NCI-H1417 (cell line): ENCODE results near the gene HSPD1.

Experiments
- DNase-seq, 3 experiments: peaks; one replicate each; lab custom pipeline; 2025; lab: John Stamatoyannopoulos, UW

The HSPD1 gene

DNA sequence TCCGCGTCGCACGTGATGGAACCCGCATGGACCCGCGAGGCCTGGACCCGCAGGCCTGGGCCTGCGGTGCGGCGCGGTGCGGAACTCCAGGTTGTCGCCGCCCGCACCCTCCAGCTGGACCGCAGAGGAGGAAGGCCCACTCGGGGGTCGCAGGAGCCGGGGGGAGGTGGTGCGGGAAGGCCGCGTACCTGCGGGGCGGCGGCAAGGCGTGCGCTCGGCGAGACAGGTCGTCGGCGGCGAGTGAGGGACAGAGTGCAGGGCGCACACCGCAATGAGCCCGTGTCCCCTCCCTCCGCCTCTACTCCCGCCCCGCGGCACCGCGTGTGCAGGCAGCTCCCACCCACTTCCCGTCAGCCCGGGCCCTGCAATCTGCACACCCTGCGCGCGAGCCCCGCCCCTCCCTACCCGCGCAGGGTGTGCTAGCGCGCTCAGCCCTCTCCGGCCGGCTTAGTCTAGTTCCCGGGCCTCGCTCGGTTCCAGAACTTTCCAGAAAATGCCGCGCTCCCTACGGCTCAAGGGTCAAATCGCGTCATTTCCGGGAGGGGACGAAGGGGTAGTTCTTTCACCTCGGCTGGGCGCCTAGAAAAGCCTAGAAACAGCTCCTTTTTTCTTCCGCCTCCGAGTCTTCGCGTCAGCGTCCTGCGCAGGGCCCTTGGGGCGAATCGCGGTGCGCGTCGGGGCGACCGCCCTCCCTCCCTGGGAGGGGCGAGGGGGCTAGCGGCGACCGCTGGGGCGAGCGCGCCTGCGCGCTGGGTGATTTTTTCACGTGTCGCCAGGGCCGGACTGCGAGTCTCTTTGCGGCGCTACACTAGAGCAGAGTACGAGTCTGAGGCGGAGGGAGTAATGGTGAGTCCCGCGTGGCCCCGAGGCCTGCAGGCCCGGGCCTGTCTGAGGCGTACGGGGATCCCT lies at the start of gene HSPD1, which contains the start of gene HSPE1:
Gene HSPD1, minus strand, starts transcription at position 247 of the 909 bp plus-strand sequence. CDS start 992 bp downstream, outside the sequence.
Gene HSPE1, plus strand, starts transcription at position 786 of the 909 bp plus-strand sequence. Its CDS starts 58 bp downstream, at position 844.
- DNase-seq = peak; percentile 96 to 100 (median 99)

DNA sequence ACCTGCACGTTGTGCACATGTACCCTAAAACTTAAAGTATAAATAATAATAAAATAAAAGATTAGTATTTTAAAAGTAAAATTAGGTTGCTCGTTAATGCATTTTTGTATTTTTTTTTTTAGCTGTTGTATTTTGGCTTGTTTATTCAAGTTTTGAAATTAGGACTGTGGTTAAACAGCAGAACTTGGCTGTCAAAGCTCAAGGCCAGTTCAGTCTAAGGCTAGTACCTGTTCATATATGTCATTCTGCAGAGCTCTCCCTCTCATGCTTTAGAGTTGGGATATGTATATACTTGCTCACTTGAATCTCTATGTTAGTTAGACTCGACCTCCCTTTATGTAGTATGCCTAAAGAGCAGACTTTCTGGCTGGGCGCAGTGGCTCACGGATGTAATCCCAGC lies 48.9 kb upstream of the HSPD1 start:
- DNase-seq = no peak

DNA sequence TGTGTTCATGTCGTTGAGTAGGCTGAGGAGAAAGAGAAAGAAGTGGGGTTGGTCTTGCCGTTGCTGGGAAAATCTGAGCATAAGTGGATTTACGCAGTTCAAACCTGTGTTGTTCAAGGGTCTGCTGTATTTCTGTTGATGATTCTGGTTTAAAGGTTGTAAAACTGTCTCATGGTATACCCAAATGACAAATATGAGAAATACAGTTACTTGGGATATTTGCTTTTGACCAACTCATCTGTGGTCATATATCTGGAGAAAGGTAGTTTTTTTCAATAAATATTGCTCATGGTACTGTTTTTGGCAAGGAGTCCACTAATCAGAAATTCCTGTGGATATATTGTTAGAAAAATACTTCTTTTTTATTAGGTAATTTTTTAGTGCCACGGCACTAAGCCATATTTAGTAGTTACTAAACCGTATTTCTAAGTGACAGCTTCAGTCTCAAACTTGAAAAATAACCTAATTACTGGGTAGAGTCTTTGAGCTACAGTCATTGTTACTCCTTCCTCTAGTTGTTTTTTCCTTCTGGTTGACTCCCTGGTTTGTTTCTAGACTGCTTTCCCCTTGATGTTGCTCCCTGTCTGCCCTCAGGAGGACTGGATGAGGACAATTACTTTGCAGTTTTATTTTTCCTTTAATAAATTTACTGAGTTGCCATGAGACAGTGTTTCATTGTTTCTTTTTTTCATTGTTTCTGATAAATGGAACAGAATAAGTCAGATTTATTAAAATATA lies 47.7 kb upstream of the HSPD1 start:
- DNase-seq = no peak

DNA sequence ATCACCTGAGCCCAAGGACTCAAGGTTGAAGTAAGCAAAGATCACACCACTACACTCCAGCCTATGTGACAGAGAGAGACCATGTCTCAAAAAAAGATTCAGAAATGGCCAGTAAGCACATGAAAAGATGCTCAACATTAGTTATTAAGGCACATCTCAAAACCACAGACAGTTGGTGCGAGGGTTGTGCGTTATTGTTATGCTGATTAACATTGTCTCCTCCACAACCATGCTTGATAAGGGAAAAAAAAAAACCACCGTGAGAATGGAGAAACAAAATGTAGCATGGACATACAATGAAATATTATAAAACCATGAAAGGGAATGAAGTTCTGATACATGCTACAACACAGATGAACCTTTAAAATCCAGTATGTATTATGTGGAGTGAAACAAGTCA lies 43.6 kb upstream of the HSPD1 start:
- DNase-seq = no peak

DNA sequence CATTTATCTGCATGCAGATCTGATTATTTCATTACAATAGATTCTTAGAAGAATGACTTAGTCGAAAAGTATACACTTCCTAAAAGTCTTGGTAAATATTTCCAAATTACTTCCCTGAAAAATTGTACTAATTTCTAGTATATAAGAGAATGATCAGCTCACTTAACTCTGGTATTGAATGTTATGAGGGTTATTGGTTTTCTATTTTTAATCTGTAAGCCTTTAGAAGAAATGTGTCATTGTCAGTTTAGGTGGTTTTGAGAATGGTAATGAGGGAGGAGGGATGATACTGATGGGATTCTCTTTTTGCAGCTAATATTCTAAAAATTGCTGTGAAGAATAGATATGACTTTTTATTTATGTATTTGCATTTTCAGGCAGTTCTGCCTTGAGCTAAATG lies 40.1 kb upstream of the HSPD1 start:
- no peak for DNase-seq

DNA sequence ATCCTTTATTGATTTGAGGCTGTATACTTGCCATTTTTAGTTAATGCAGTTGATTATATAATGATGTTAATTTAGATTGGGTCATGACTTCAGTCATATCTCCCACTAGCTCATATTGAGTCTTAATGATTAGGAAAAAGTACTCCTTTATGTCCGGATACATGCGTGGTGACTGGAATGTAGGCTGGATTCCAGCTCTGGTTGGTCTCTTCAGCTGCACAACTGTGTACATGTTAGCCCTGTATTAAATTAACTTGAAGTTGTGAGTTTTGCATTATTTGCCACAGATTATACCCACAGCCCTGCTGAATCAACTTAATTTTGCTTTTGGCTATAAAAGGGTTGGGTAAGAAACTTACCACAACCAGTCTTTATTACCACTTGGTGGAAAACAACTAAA lies 38.8 kb upstream of the HSPD1 start:
- DNase-seq = no peak

DNA sequence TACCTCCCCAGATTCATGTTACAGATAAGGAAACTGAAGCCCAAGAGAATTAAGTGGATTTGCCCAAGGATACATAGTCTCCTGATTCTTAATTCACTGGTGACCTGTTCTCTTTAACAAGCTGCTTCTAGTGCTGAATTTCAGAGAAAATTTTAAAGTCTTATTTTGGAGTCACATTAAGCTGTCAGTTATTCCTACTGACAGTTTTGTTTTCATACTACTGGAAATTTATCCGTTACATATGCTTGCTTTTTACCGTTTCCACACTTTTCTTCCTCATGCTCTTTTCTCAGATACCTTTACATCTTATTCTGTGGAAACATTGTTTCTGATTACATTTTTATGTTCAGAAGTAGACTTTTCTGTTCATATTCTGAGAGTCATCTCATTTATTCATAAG lies 17.5 kb upstream of the HSPD1 start:
- no peak for DNase-seq

DNA sequence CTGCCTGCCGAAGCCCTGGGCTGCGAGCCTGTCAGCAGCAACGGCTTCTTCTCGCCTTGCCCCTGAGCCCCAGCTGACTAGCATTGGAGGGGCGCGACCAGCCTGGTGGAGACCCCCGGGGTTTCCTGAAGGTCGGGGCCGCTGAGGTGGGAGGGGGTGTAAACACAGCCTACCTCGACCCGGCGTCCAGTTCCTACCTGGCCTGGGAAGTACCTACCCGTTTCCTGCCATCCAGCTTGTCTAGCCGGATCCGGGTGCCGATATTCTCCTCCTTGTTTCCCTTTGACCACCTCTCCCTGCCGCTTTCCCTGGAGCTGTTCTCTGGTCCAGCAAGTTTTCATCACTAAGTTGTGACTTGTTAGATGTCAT lies 16.7 kb upstream of the HSPD1 start:
- DNase-seq = peak in 1 of 3 experiments; percentile 75

DNA sequence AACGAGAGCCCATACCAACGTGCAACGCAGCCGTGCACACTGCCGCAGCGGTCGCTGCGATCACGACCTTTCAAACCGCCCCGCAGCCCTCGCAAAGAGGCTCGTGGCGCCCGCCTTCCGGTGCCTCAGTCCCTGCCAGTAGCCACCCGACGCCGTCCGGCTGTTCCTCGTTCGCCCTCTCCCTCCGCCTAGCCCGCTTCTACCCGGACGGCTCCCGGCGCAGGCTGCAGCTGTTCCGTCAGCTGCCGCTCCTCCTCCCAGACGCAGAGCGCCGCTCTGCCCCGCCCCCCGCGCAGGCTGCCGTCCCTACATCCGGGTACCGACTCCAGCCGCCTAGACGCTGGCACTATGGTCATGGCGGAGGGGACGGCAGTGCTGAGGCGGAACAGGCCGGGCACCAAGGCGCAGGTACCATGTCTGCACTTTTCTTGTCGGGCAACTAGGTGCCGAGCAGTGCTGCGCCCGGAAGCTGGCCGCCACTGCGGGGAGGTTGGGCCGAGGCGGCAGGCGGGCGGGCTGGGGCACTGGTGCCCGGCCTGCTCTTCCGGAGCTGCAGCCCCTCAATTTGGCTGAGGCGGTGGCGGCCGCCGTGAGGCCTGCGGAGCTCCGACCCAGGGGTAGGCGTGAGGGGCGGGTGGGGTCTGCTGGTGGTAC lies 16.2 kb upstream of the HSPD1 start, which contains the start of gene MOB4:
Gene MOB4, plus strand, starts transcription at position 328 of the 654 bp plus-strand sequence. Its CDS starts 21 bp downstream, at position 349.
- DNase-seq = peak; percentile 87 to 96 (median 94)

DNA sequence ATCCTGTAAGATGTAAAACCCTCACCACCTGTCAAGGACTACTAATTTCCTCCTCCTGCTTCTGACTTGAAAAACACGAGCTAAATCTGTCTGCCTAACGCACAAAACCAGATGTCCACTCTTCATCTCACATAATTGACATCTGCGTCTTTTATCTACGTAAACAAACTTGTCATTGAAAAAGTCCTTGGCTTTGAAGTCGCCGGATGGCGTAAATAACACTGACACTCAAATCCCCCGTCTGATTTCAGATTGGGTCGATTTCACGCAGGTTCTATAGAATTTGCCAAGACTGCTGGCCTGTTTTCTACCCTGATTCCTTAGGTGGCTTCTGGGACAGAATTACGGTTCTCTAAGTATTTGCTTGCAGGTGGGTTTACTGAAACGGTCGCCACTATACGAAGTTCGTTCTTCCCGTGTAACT lies 15.7 kb upstream of the HSPD1 start:
- peak; percentile 22 to 86 (median 48) for DNase-seq

DNA sequence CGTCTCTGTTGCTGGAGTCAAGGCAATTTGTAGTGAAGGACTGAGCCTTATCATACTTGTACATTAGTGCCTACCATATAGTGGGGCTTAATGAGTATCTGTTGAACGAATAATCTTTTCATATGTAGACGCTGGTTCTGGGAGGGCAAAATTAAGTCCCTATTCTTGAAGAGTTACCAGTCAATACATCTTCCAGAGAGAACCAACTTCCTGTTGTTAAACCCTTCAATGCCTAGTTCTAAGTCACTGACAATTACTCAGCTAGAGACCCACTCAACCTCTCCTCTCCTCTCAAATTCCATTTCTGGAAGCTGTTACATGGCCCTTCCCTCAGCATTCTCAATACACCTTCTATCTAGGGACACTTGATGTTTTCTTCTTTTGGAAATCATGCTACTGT lies 15.1 kb upstream of the HSPD1 start:
- peak; percentile 21 to 61 (median 30) for DNase-seq

DNA sequence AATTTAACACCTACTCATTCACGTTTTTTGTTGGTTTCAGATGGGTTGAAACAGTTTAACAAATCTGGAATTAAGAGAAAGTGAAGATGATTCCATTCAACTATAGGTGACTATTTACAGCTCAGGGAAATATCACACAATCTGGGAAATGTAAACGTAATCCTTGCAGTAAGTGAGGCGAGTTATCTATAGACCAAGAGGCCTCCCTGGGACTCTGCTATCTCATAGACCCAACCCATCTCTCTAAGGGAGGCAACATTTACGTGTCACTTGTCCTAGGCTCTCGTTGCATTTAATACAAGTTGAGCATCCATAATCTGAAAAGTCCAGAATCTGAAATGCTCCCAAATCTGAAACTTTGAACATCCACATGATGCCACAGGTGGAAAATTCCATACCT lies 14.3 kb upstream of the HSPD1 start:
- no peak for DNase-seq

DNA sequence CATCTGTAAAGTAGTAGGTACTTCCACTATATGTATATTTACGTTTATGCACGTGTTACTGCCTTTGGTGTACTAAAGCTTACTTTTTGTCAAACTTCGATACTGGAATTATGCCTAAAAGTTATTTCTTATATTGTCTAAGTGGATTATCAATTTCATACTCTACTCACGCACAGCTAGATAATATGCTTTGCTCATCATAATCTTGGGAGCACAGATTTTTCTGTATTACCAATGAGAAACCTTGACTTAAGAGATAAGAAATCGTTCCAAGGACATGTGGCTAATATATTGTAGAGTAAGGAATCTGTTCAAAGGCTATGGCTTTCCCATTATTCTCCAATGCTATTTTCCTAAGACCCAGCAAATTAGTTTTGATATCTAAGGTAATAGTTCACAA lies 7.0 kb upstream of the HSPD1 start:
- DNase-seq = no peak

DNA sequence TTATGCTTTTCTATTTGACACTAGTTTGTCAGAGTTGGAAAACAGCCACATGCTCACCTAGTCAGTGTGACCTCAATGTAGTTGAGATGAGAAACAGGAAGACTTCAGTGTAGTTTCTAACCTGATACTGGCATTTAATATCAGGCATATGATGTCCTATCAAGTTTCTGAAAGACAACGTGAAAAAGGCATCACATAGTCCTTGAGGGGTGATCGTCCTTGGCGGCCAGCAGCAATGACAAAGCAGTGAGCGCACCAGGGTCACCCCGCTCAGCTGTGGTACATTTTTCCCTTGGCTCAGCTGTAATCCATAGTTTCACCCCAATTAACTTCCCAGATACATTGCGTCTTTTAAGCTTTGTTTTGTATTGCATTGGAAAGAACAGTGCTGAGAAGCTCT lies 4.9 kb upstream of the HSPD1 start:
- no peak for DNase-seq

DNA sequence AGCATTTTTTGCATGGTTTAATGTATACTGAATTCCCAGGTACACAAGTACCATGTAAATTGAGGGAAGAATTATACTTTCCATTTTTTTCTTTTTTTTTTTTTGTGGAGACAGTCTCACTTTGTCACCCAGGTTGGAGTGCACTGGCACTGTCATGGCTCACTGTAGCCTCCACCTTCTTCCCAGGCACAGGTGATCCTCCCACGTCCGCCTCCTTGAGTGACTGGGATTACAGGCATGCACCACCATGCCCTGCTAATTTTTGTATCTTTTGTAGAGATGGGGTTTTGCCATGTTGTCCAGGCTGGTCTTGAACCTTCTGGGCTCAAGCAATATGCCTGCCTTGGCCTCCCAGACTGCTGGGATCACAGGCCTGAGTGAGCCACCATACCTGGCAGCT lies 4.4 kb upstream of the HSPD1 start:
- DNase-seq = no peak

DNA sequence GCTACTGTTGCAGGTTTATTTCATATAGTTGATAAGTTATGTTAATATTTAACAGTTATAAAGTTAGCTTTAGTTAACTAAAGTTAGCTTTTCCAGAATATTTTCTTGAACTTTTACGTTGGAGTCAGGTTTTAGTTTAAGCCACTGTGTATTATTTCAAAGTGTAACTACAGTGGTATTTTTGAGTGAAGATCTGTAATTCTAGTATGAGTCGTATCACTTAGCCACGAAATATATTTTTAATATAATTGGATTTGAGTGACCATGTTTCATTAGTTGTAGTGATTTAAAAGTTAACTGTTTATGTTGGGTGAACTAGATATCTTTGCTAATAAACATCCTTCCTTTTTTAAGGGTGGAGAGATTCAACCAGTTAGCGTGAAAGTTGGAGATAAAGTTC lies 3.0 kb upstream of the HSPD1 start:
- DNase-seq = no peak

DNA sequence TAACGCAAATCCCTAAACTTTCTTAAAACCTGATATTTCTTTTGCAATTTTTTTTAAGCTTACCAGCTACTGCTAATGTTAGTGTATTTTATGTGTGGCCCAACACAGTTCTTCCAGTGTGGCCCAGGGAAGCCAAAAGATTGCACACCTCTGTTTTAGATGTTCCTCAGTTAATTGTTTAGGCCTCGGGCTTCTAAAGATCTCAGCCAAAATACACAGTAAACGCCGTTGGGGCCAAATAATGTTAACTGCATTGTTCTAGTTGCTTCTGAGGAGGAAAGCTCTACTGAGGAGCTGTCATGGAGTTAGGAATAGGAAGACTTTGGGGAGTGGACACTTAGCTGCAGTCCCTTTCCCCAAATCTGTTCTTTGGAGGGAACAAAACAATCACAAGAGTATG lies 2.6 kb upstream of the HSPD1 start:
- no peak for DNase-seq

DNA sequence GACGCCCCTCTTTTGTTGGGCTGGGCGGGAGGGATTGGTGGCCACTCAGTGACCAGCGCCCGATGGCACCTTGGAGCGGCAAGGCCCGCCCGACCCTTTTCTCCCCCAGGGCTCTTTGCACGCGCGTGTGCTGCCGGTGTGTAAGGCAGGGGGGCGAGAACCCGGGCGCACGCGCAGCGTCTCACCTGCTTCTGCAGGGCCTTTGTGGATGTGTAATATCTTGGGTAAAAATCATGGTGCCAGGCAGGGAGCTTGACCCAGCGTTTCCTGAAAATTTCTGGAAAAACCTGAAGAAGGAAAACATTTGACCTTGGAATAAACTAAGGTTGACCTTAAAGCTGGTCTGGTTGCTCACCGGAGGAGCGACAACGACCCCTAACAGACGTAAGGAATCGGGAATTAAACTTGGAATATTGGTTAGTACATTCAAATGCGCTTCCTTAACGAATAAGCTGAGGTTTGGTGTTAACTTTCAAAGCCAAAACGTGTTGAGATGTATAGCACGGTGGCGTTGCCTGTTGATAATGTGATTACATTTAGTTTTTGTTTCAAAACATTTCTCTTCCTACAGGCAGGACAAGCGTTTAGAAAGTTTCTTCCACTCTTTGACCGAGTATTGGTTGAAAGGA lies 977 bp upstream of the HSPD1 start:
- peak; percentile 40 to 92 (median 47) for DNase-seq

DNA sequence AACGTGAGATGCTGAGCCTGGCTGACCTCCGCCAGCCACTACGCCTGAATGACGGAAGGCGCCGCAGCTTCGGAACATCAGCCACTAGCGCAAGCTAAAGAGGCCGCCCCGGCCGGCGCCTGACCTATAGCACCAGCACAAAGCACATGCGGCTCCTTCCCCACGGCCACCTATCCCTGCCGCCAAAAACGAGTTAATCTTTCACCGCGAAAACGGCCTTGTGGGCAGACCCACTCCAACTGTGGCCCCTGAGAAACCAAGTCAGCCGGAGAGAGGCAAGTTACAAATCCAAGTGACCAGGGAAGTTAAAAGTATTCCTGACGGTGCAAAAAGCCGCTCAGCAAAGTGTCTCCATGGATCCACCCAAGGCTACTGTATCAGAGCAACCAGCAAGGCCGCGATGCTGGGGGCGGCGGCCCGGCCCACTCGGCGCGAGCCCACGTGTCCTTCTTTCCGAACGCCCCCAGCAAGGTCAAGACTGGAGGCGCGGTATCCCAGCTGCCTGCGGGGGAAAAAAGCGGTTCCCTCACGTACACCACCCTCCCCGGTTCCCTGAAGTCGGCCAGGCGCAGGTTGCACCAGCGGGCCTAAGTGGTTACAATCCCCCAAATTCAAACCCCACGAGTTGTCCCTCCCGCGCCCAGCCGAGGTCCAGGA lies 575 bp downstream of the HSPD1 start:
- peak; percentile 29 to 83 (median 72) for DNase-seq

DNA sequence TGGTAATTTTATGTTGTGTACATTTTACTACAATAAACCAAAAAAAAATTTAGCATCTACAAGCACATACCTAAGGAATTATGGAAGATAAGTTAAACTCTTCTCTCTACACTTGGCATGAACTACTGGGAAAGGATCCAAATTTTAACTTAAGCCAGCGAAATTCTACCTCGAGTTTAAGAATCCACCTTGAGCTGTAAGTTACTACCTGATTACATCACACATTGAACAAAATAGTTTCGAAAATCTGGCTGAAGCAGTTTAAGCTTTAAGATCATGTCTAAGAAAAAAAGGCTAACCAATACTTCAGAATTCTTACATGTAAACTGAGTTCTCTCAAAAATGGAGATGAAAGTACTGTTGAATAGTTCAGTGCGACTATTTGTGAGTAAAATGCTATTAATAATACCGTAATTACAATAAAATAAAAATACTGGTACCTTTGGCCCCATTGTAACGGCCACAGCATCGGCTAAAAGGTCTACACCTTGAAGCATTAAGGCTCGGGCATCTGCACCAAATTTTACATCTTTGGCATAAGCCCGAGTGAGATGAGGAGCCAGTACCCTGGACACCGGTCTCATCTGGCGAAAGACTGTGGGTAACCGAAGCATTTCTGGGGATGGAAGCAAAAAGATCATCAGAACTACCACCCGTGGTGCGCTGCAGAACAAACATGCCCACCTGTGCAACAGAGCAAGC lies 1.3 kb downstream of the HSPD1 start:
- DNase-seq = no peak

DNA sequence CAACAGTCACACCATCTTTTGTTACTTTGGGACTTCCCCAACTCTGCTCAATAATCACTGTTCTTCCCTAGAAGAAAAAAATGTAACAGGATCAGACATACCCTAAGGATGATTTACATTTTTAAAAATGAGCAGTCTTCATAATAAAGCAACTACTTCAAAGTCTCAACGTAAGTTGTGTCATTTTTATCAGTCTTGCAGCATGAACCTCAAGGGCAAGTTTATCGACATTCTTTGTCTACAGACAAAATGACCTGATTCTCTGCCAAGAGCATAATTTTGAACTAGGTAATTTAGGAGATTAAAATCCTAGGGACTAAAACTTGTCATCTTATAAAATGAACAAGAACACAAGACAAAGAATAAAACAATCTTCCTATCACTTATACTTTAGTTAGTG lies 2.3 kb downstream of the HSPD1 start:
- DNase-seq = no peak
